K562 (cell line): Measurements from ENCODE around the gene SNRNP40. TPM values are rescaled to one million over a fixed set of nuclear protein-coding genes. Genes with fewer than 3 reads are reported as not detected.

Experiments used
- ATAC-seq: fragments of 200-7000 bp; cut with Tn5 transposase; 3 replicates; pipeline ENCODE4 v1.9.1; 2020; ENCODE audit warnings: moderate library complexity
- BruUV-seq: library from RNA; stranded (reverse); fragments of 400-500 nt; replicated peaks from 2 replicates; lab custom pipeline; 2021; lab: Mats Ljungman, UMichigan
- CTCF ChIA-PET: fragments of 300-600 bp; formaldehyde crosslinking; extraction: SDS; loops from one replicate; lab custom pipeline; 2021; ENCODE audit warnings: low intra/inter-chr PET ratio; lab: Yijun Ruan, JAX
- POLR2A ChIA-PET: fragments of 300-600, 350-650 bp; sonication (Branson Sonifier 250); formaldehyde crosslinking; extraction: SDS; loops from one replicate; lab custom pipeline; 2021; ENCODE audit warnings: antibody characterized with exemption, inconsistent platforms; lab: Yijun Ruan, JAX
- DNase-seq, 4 experiments: peaks; one replicate each; pipeline versions ENCODE4 v3.0.0 to v3.0.0-alpha.2; 2011 to 2018; ENCODE audit warnings: low spot score in 3 of 4, mixed read lengths in 3 of 4; ENCODE audit errors: extremely low read depth in 1 of 4
- FAIRE-seq: peaks from 2 replicates; lab custom pipeline; 2011; peaks lifted over from hg19 to GRCh38; lab: Jason Lieb, UNC
- H2AFZ ChIP-seq: 2 replicates; pipeline ENCODE4 v1.6.0; 2011; ENCODE audit warnings: low read depth, low read length, control low read depth, inconsistent platforms
- H3K27ac ChIP-seq: fragments of 200-600 bp; 3 replicates; pipeline ENCODE4 v1.8.0; 2011; ENCODE audit warnings: low read depth, mild to moderate bottlenecking, control low read depth, inconsistent platforms, low read length, moderate library complexity, mixed read lengths; ENCODE audit errors: extremely low read depth
- H3K27me3 ChIP-seq, 2 experiments: fragments of 300-600 bp in 1 of 2; 2 replicates in 1 of 2; 3 replicates in 1 of 2; pipeline versions ENCODE4 v1.6.0 to v1.8.0; 2011; ENCODE audit warnings: inconsistent platforms in 2 of 2, low read length in 2 of 2, mild to moderate bottlenecking in 1 of 2, mixed read lengths in 1 of 2, moderate library complexity in 1 of 2; ENCODE audit not compliant: control insufficient read depth in 2 of 2, insufficient read depth in 2 of 2
- H3K36me3 ChIP-seq: fragments of 300-600 bp; 3 replicates; pipeline ENCODE4 v1.8.0; 2011; ENCODE audit warnings: mild to moderate bottlenecking, low read length, inconsistent platforms; ENCODE audit not compliant: control insufficient read depth, insufficient read depth
- H3K4me1 ChIP-seq, 2 experiments: fragments of 200-600 bp in 1 of 2; replicated peaks in 1 of 2; 2 replicates in 1 of 2; 3 replicates in 1 of 2; pipeline versions ENCODE4 v1.5.1 to v1.8.0; 2011; ENCODE audit warnings: inconsistent platforms in 2 of 2, low read length in 2 of 2, mild to moderate bottlenecking in 1 of 2, mixed read lengths in 1 of 2, moderate library complexity in 1 of 2; ENCODE audit not compliant: control insufficient read depth in 2 of 2, insufficient read depth in 2 of 2
- H3K4me2 ChIP-seq: 2 replicates; pipeline ENCODE4 v1.6.1; 2011; ENCODE audit warnings: low read length, control low read depth, inconsistent platforms, mixed read lengths; ENCODE audit not compliant: insufficient read depth
- H3K4me3 ChIP-seq: fragments of 200-600 bp; sonication (generic), shearing (Covaris generic); 2 replicates; pipeline ENCODE4 v1.5.1; 2016; ENCODE audit warnings: control low read depth, inconsistent platforms
- H3K79me2 ChIP-seq: fragments of 200-600 bp; 3 replicates; pipeline ENCODE4 v1.8.0; 2011; ENCODE audit warnings: low read length, inconsistent platforms; ENCODE audit not compliant: control insufficient read depth, insufficient read depth
- H3K9ac ChIP-seq, 2 experiments: 2 replicates each; pipeline versions ENCODE4 v1.6.0 to v1.6.1; 2011; ENCODE audit warnings: low read depth in 2 of 2, low read length in 2 of 2, control low read depth in 1 of 2, inconsistent platforms in 1 of 2, mild to moderate bottlenecking in 1 of 2, mixed read lengths in 1 of 2; ENCODE audit not compliant: insufficient read depth in 1 of 2
- H3K9me1 ChIP-seq: one replicate; pipeline ENCODE4 v1.6.0; 2011; ENCODE audit warnings: inconsistent platforms, mild to moderate bottlenecking, low read length, moderate library complexity; ENCODE audit not compliant: control insufficient read depth, insufficient read depth
- H3K9me3 ChIP-seq: replicated peaks from 2 replicates; pipeline ENCODE4 v1.5.1; 2011; ENCODE audit warnings: low read depth, low read length, inconsistent platforms; ENCODE audit not compliant: control insufficient read depth, insufficient read depth
- H4K20me1 ChIP-seq: replicated peaks from 2 replicates; pipeline ENCODE4 v1.6.1; 2011; ENCODE audit warnings: low read length, inconsistent platforms, mixed read lengths; ENCODE audit not compliant: control insufficient read depth, insufficient read depth
- HLTF ChIP-seq: fragments of 450-650 bp; IDR thresholded peaks from 2 replicates; pipeline ENCODE4 v1.6.1; 2016
- LEF1 ChIP-seq: fragments of 450-650 bp; IDR thresholded peaks from 2 replicates; pipeline ENCODE4 v1.6.1; 2016; ENCODE audit warnings: mild to moderate bottlenecking
- NFIC ChIP-seq: fragments of 450-650 bp; IDR thresholded peaks from 2 replicates; pipeline ENCODE4 v1.6.1; 2017; ENCODE audit warnings: mild to moderate bottlenecking, inconsistent platforms
- NFYB ChIP-seq: IDR thresholded peaks from 2 replicates; pipeline ENCODE4 v1.6.1; 2011; ENCODE audit warnings: mild to moderate bottlenecking, moderate library complexity; ENCODE audit not compliant: insufficient read length; ENCODE audit errors: extremely low read depth
- POLR2G ChIP-seq: fragments of 200-400 bp; formaldehyde crosslinking; IDR thresholded peaks from 2 replicates; pipeline ENCODE4 v1.6.1; 2017; ENCODE audit warnings: low read depth, mild to moderate bottlenecking, antibody characterized with exemption, low read length, moderate library complexity
- PYGO2 ChIP-seq: fragments of 450-650 bp; IDR thresholded peaks from 2 replicates; pipeline ENCODE4 v1.6.1; 2016; ENCODE audit warnings: mild to moderate bottlenecking, missing genetic modification characterization, moderate library complexity, missing compliant biosample characterization
- SPI1 ChIP-seq: IDR thresholded peaks from 2 replicates; pipeline ENCODE4 v1.6.1; 2011; ENCODE audit warnings: low read depth, low read length, control low read depth, borderline replicate concordance
- ZBTB5 ChIP-seq: fragments of 450-650 bp; IDR thresholded peaks from 2 replicates; pipeline ENCODE4 v1.6.1; 2017; ENCODE audit warnings: antibody characterized with exemption
- ZKSCAN1 ChIP-seq: fragments of 150-350 bp; IDR thresholded peaks from 2 replicates; pipeline ENCODE4 v1.6.1; 2016; ENCODE audit warnings: low read depth, low read length
- ZNF124 ChIP-seq: sonication (generic); formaldehyde crosslinking; IDR thresholded peaks from 2 replicates; pipeline ENCODE4 v1.8.1; 2022; ENCODE audit warnings: missing genetic modification reagents
- ZNF23 ChIP-seq: fragments of 250-450 bp; sonication (Bioruptor Pico); IDR thresholded peaks from 2 replicates; pipeline ENCODE4 v1.4.0; 2020; ENCODE audit warnings: mild to moderate bottlenecking
- WGBS: fragments of 100-300 bp; shearing (Covaris generic); methylation state at CpG from one replicate; pipeline ENCODE4 v1.1.6; 2016; ENCODE audit warnings: low coverage, mixed read lengths; ENCODE audit not compliant: insufficient coverage; ENCODE audit errors: missing lambda C conversion rate; 5-methylcytosine and 5-hydroxymethylcytosine counted together
- in situ Hi-C: fragments of 300-500 bp; cut with MboI; formaldehyde crosslinking; loops from 4 replicates; pipeline ENCODE4 v1.15.0; 2018; ENCODE audit warnings: inconsistent platforms, mixed read lengths
- intact Hi-C: fragments of 100-400 bp; cut with micrococcal nuclease; formaldehyde crosslinking; loops from 2 replicates; pipeline ENCODE4 v1.14.2; 2022
- polyA plus RNA-seq, 8 experiments: library from polyadenylated mRNA; depleted of rRNA in 4 of 8; stranded (reverse) in 5 of 8; unstranded in 3 of 8; fragments of >200 nt; fragmentation: Nextera tagmentation in 2 of 8; fragmentation: Illumina TruSeq in 1 of 8; extraction: Ambion mirVana in 2 of 8; extraction: Trizol in 1 of 8; gene quantifications; 2 replicates each; pipeline versions ENCODE4 v1.2.1 to v1.2.3, GENCODE V29; 2011 to 2014; ENCODE audit warnings: inconsistent platforms in 1 of 8, missing spikeins in 1 of 8
- total RNA-seq, 7 experiments: library from RNA; depleted of rRNA in 6 of 7; stranded (reverse); fragments of >200 nt in 6 of 7; fragmentation: Illumina TruSeq in 2 of 7; extraction: Trizol in 2 of 7; gene quantifications; 2 replicates each; pipeline versions ENCODE4 v1.2.1 to v1.2.3, GENCODE V29; 2011 to 2021; ENCODE audit warnings: low replicate concordance in 1 of 7

The SNRNP40 gene
- total and polyA plus RNA-seq, 9 of the 15 experiments (the other 6 are each of a cell fraction or from before 2014, with no cell fraction given) = 48.7 to 278 (median 163) TPM

GRCh38 chr1:31234870-31235269 lies 61.7 kb downstream of the SNRNP40 start (continued):
- no peak for TF ChIP-seq ZBTB5

GRCh38 chr1:31234123-31234708 lies 62.4 kb downstream of the SNRNP40 start:
- Histone ChIP-seq H3K4me1 (peaks cover 0 to 4% of the 10 kb centered on the region in 2 experiments; a peak in 2 of 5 replicates), H3K27ac (no peak overlapping the region), H3K9me1 (no peaks in the 10 kb centered on the region), H3K27me3 (peaks cover 40 to 59% of the 10 kb centered on the region in 2 experiments), H3K36me3 (no peaks in the 10 kb centered on the region), H2AFZ (no peak overlapping the region), H3K9me3 (no peaks in the 10 kb centered on the region; the same call in 1 of the 2 replicates), H3K79me2 (no peaks in the 10 kb centered on the region), H3K4me3 (no peak overlapping the region), H4K20me1 (peaks cover 14% of the 10 kb centered on the region), H3K9ac (no peak overlapping the region), H3K4me2 (no peak overlapping the region)
- ChIA-PET CTCF (no interaction called here), POLR2A (interaction anchor here (0.6 to 1.8 kb wide), 6 partner anchors 10 to 1870 kb away, joined by 3 to 4 read pairs (median 3); no protein-coding TSS in a partner anchor)
- no TSS peak for BruUV-seq
- no peak for FAIRE-seq
- in situ Hi-C loops (no loop called here), intact Hi-C loops (no loop called here)
- no peak for DNase-seq
- WGBS = 8% methylated on average over 12 of the region's 12 CpGs
- ATAC-seq = no peak
- TF ChIP-seq SPI1 = 0 out of 2 replicates have a peak, but pooled peaks have one; percentile 10
- no peak for TF ChIP-seq POLR2G
- peak; percentile 80; the same call in 1 of the 2 replicates for TF ChIP-seq ZKSCAN1
- TF ChIP-seq NFYB = no peak
- no peak for TF ChIP-seq PYGO2 (tag)
- no peak for TF ChIP-seq LEF1
- TF ChIP-seq ZNF124 (CRISPR knock-in tag) = no peak
- no peak for TF ChIP-seq HLTF
- TF ChIP-seq ZNF23 = no peak
- TF ChIP-seq NFIC = peak; percentile 87
